ENCODE data around the gene CIAO3.
"Not testable (repeated sequence)": the region's sequence is repeated elsewhere in the genome, so short reads cannot be mapped to it uniquely, and the experiment has no call there.

The CIAO3 gene

DNA sequence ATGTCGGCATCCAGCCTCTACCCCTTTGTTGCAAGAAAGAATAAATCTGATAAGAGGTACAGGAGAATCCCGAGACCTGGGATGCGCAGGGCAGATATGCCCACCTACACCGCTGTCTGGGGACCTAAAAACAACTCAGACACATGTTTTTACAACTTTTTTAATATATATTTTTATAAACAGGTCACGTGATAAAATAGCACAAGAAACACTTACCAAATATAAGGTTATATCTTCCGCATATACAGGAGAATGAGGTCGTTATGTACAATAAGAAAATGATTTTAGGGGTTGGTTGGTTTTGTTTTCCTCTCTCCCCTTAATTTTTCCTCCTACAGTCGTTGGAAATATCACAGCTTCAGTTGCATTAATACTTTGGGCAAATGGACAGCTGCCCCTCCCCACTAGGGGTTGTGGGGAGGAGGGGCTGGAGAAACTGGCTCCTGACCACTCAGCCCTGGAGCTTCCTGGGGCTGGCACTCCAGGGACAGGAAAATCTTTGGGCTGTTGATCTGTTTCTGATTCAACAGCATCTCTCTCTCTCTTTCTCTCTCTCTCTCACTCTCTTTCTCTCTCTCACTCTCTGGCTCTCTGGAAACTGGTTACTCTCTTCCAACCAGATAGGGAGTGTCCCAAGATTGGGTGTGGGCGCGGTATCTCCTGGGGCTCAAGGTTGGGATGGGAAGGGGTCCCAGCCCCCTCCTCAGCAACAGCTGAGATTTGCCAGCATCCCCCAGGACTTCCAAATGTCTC, 48.3 kb downstream of the CIAO3 start:
- no peak for DNase-seq (ENCODE audit: low read depth)

DNA sequence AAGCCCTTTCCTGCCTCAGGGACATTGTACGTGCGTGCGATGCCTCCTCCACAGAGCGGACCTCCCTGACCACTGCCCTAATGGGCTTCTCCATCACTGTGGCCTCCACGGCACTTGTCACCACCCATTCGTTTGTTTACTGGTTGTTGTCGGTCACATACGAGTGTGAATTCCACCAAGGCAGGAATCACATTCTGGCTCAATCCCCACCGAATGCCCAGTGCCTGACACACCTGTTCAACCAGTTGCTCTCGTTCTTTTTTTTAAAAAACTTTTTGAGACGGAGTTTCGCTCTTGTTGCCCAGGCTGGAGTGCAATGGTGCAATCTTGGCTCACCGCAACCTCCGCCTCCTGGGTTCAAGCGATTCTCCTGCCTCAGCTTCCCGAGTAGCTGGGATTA, 49.6 kb downstream of the CIAO3 start:
- DNase-seq (ENCODE audit: low read depth): not testable (repeated sequence)

DNA sequence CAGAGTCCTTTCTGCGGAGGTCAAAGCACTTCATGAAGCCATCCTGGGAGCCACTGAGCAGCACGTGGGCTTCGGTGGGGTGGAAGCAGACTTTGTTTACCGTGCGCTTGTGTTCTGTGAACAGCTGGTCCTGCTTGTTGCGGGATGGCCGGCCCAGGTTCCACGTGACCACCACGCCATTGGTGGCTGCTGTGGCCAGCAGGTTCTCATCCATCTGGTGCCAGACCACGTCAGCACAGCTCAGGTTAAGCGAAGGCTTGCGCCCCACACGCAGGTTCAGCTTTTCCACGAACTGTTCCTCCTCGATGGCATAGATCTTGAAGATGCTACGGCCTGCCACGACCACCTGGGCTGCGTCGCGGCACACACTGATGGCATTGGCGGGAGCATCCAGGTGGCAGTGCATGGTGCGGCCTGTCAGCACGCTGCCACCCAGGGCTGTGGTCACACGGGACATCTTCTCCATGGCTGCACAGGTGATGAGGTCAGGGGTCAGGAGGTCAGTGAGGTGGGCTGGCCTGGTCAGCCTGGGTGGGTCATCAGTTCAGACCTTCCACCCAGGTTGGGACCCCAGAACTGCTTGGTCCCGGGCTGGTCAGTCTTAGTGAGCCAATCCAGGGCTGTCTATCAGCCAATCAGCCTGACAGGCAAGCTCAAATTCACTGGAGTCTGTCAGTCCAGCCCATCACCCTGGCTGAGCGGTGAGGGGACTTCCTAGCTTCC, 51.5 kb downstream of the CIAO3 start:
- no peak for DNase-seq (ENCODE audit: low read depth)

DNA sequence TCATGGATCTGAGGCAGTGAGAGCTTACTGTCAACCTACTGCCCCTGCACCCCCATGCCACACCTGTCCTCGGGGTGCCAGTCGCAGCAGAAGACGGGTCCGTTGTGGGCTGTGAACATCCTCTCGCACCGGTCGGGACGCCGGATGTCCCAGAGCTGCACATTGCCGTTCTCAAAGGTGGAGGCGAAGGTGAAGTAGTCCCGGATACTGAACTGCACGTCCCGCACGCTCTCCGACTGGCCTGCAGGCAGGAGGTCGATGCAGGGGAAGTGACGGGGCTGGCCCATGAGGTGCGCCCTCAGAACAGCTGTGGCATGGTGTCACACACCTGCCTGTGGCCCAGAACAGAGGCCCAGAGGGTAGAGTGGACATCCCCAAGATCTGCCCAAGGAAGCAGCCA, 53.3 kb downstream of the CIAO3 start:
- no peak for DNase-seq (ENCODE audit: low read depth)

DNA sequence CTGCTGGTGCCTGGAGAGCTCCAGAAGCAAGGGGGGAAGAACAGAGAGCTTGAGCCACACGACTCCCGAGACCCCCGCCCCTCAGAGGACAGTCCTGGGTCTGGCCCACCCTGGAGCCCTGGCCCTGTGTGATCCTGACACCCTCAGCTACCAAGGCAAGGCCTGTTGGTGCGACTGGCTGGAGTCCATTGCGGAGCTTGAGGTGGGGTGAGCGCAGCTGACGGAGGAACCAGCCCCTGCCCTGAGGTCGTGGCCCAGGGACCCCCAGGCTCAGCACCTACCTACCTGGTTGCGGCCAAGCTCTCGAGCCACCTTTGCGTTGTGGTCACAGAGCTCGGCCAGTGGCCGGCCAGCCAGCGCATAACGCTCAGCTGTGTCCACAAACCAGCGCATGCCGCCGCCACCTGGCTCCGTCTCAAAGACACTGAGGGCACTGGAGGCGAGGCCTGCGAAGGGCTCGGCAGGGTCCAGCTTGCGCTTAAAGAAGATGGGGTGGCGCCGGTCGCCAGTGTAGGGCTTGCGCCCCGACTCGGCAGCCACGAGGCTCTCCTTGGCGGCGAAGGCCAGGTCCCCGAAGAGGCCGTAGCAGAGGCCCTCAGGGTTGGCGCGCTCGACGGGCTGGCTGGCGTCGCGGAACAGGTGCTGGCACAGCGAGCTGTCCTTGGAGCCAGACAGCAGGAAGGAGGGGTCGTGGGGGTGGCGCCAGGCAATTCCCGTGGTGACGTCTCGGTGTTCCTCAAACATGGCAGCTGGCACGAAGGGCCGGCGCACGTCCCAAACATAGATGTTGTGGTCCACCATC, 54.1 kb downstream of the CIAO3 start:
- DNase-seq (ENCODE audit: low read depth): no peak

DNA sequence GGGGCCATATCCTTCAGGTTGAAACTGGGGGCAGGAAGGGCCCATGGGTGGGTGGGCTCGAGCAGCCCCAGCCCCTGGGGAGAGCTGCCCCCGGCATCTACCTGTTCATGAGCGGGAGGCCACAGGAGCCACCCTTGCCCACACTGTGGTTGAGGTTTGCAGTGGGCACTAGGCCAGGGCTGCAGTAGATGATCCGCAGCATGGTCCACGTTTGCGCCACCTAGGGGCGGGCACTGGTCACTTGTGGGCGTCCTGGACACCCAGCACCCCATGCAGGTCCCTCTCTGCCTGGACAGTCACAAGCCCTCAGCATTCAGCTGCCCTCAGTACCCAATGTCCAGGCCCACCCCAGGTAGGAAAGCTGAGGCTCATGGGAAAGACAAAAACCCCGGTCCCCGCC, 54.8 kb downstream of the CIAO3 start:
- DNase-seq (ENCODE audit: low read depth): no peak

DNA sequence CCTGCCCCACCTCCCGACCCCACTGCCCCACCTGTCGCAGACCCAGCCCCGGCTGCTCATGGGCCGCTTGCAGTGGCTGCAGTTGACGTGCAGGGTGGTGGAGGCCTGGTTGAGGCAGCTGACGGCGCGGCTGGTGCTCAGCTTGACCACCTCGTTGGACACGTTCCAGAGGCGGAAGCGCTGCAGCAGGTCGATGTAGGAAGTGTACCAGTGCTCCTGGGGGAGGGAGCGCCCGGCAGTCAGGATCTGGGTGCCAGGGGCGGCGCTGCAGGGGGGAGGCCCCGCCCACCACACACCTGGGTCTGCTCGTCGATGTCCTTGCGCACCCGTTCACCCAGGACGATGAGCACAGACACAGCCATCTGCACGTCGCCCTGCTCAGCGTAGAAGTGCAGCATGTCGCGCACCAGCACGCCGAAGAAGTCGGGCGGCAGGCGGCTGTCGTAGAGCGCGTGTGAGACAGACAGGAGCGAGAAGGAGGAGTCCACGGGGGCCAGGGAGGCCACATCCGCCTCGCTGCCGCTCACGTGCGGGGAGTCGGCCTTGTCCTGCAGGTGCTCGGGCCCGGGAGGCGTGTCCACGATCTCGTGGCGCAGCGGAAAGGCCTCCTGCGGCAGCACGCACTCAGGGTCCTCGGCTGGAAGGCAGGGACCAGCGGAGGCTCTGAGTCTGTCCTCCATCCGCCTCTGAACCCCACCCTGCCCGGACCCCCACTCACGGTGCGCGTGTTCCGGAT, 55.7 kb downstream of the CIAO3 start:
- no peak for DNase-seq (ENCODE audit: low read depth)

DNA sequence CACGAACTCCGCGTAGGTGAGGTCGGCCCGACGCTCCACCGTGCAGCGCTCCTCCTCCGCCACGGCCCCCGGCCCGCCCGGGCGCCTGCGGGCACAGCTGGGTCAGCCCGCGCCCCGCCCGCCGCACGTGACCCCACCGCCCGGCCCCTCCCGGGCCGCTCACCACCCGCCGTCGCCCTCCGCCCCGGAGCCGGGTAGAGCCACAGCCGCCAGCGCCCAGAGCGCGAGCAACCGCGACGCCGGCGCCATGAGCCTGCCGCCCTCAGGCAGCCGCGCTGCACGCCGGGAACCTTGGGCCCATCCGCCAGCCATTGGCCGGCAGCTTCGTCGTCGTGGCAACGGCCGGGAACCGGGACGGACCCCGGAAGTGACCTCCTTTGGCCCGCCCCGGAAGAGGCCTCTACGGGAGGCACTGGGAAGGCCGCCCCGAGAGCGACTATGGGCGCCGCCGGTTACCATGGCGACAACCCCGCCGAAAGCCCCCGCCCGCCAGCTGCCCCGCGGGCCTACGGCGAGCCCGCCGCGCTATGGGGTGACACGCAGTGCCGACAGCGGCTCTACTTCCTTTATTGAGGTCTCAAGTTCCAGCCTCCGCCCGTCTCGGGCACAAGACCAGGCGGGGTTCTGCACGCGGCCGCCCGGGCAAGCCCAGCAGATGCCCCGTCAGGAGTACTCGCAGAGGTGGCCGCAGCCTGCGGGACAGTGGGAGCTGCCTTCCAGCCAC, 56.6 kb downstream of the CIAO3 start, which contains the start of gene JMJD8:
Gene JMJD8, minus strand, starts transcription at position 264 of the 724 bp plus-strand sequence. Its CDS starts 15 bp downstream, at position 249.
- DNase-seq (ENCODE audit: low read depth): peak; percentile 97

DNA sequence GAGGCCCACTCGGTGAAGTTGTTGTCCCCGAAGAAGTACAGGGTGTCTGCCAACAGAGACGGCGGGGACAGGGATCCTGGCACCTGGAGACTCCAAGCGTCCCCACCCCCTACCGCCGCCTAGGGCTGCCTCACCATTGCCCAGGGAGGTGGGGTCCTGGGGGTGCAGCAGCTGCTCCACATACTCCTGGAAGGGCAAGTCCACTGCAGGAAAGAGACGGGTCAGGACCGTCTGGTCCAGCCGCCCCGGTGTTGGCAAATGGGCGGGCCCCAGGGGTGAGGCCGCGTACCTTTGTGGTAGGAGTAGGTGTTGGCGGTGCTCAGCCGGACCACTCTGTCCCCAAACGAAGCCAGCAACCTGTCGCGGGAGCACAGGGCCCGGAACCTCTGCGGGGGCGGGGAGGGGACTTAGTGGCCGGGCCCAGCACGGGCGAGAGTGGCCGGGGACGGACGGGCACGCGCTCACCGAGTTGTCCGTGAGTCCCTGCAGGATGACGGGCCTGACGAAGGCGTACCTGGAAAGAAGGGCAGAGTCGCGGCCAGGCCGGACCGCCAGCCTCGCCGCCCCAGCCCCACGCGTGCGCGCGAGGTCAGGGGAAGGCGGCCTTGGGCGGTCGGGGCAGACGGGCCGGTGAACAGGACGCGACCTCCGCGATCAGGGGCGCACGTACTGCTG, 57.3 kb downstream of the CIAO3 start:
- no peak for DNase-seq (ENCODE audit: low read depth)

DNA sequence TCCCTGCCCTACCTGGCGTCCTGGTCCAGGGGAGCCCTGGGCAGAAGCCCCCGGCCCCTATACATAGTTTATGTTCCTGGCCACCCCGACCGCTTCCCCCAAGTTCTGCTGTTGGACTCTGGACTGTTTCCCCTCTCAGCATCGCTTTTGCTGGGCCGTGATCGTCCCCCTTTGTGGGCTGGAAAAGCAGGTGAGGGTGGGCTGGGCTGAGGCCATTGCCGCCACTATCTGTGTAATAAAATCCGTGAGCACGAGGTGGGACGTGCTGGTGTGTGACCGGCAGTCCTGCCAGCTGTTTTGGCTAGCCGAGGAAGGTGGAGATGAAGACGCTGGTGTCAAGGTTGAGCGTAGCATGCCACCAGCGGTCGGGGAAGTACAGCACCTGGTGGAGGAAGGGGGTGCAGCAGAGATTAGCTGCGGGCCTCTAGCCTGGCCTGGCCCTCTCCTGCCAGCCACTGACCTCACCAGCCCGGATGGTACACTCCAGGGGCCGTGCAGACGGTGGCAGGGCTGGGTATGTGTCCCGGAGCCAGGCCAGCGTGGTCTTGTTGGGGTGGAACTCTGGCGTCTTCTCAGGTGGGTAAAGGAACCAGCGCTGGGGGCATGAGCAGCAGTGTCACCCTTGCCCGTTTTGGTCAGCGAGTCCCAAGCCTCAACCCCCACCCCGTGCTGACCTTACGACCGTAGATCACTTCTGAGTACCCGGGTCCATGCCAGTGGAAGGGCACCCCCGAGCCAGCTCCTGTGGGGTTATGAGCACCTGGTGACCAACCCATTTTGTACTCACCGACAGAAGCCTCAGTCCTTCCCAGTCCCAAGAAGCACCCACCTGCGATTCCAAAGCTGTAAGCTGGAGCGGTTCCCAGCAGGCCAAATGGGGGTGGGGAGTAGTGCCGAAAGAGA, 58.1 kb downstream of the CIAO3 start:
- no peak for DNase-seq (ENCODE audit: low read depth)

DNA sequence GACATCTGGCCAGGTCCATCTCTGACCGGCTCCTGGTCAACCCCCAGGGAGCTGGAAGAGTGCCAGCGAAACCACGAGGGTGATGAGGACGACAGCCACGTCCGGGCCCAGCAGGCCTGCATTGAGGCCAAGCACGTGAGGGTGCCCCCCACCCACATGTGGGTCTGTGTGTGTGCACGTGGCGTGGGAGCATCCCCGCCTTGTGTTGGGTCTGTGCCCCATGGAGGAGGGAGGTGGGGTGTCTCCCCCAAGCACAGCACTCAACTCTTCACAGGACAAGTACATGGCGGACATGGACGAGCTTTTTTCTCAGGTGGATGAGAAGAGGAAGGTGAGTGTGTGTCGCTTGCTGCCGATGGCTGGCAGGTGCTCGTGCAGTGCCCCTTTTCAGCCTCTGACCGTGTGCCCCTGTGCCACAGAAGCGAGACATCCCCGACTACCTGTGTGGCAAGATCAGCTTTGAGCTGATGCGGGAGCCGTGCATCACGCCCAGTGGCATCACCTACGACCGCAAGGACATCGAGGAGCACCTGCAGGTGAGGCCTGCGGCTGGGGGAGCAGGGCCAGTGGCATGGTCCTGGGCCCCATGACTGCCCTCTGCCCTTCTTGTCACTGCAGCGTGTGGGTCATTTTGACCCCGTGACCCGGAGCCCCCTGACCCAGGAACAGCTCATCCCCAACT, 58.9 kb downstream of the CIAO3 start:
- no peak for DNase-seq (ENCODE audit: low read depth)

DNA sequence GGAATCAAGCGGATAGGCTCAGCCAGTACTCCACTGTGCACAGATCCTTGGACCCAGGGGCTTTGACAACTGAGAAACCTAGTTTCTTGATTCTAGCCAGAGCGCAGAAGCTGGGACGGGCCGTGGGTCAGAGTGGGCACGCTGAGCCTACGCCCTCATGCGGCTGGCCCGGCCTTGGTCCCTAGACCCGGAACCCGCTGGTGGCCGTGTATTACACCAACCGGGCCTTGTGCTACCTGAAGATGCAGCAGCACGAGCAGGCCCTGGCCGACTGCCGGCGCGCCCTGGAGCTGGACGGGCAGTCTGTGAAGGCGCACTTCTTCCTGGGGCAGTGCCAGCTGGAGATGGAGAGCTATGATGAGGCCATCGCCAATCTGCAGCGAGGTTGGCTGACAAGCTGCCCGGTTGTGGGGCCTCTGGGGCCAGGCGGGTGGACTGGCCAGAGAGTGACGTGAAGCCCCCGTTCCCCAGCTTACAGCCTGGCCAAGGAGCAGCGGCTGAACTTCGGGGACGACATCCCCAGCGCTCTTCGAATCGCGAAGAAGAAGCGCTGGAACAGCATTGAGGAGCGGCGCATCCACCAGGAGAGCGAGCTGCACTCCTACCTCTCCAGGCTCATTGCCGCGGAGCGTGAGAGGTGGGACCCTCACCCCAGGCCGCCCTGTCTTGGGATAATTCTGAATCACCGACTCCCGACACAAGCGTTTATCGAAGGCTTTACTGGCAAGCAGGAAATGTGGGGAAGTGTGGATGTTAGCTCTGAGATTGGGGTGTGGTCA, 59.6 kb downstream of the CIAO3 start:
- no peak for DNase-seq (ENCODE audit: low read depth)

DNA sequence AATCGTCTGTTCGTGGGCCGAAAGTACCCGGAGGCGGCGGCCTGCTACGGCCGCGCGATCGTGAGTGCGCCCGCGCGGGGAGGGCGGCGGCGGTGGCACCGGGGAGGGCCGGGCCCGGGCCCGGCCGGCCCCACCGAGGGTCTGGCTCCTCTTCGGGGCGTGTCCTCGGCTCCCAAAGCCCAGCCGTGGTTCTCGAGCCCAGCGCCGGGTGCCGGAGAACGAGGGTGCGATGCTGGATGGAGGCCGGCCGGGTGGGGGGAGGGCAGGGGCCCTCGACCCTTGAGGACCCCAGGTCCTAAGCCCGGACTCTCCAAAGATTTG, 60.2 kb downstream of the CIAO3 start:
- no peak for DNase-seq (ENCODE audit: low read depth)

DNA sequence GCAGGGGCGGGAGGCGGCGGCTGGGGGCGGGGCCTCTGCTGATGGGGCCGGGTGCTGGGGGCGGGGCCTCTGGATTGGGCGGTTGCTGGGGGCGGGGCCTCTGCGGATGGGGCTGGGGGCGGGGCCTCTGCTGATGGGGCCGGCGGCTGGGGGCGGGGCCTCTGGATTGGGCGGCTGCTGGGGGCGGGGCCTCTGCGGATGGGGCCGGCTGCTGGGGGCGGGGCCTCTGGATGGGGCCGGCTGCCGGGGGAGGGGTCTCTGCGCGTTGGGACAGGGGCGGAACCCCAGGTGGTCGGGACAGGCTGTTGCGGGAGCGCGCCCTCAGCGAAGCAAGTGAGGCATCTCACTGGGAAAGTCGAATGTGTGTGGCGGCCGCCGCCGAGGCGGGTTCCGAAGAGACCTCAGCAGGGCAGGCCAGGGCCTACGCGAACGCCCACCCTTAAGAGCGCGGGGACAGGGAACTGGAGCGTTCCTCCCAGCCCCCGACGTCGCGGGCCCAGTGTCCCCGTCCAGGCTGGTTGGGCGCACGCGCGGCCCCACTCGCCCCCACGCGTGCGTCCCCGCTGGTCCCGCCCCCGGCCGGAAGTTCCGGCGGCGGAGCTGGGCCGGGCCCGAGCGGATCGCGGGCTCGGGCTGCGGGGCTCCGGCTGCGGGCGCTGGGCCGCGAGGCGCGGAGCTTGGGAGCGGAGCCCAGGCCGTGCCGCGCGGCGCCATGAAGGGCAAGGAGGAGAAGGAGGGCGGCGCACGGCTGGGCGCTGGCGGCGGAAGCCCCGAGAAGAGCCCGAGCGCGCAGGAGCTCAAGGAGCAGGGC, 60.8 kb downstream of the CIAO3 start, which contains the start of gene STUB1:
Gene STUB1, plus strand, starts transcription at position 597 of the 811 bp plus-strand sequence. Its CDS starts 116 bp downstream, at position 713.
- peak; percentile 81 for DNase-seq (ENCODE audit: low read depth)

All from stimulated activated CD8-positive, alpha-beta memory T cell treated with anti-CD3 and anti-CD28 coated beads, Interleukin-4, amount 100 ng/mL, for 24 hours (primary cell).